K562 (cell line): ENCODE data around the gene CD22. TPM values are rescaled to one million over a fixed set of nuclear protein-coding genes. Genes with fewer than 3 reads are reported as not detected.

Experiments used
- ATF6 ChIP-seq: sonication (generic); formaldehyde crosslinking; IDR thresholded peaks from 2 replicates; pipeline ENCODE4 v1.4.0; 2020; ENCODE audit warnings: mild to moderate bottlenecking, missing genetic modification reagents
- BCOR ChIP-seq: fragments of 450-650 bp; IDR thresholded peaks from 2 replicates; pipeline ENCODE4 v1.6.1; 2016
- DMBX1 ChIP-seq: fragments of 250-450 bp; sonication (Bioruptor Pico); IDR thresholded peaks from 2 replicates; pipeline ENCODE4 v1.8.0; 2022; ENCODE audit warnings: inconsistent platforms, mild to moderate bottlenecking, moderate library complexity, borderline replicate concordance
- ELK3 ChIP-seq: fragments of 450-650 bp; formaldehyde crosslinking; IDR thresholded peaks from 2 replicates; pipeline ENCODE4 v1.4.0; 2020; ENCODE audit warnings: mild to moderate bottlenecking
- ETV6 ChIP-seq, 3 experiments: fragments of 150-350 bp in 1 of 3; sonication (generic) in 1 of 3; formaldehyde crosslinking in 1 of 3; IDR thresholded peaks; 2 replicates each; pipeline versions ENCODE4 v1.6.1 to v1.8.0; 2014 to 2022; ENCODE audit warnings: borderline replicate concordance in 2 of 3, low read depth in 2 of 3, antibody characterized with exemption in 1 of 3, low read length in 1 of 3, mild to moderate bottlenecking in 1 of 3, missing genetic modification reagents in 1 of 3
- FOXP1 ChIP-seq: sonication (generic); formaldehyde crosslinking; IDR thresholded peaks from 2 replicates; pipeline ENCODE4 v1.8.0; 2022; ENCODE audit warnings: mild to moderate bottlenecking, missing genetic modification reagents
- MLLT1 ChIP-seq, 2 experiments: fragments of 450-650 bp; IDR thresholded peaks; 2 replicates each; pipeline ENCODE4 v1.6.1; 2016
- POLR2AphosphoS2 ChIP-seq: IDR thresholded peaks from 2 replicates; pipeline ENCODE4 v1.6.1; 2012; ENCODE audit warnings: low read length, improper control_type of control experiment
- SAFB2 ChIP-seq: fragments of 200-400 bp; formaldehyde crosslinking; IDR thresholded peaks from 2 replicates; pipeline ENCODE4 v1.6.1; 2018; ENCODE audit warnings: borderline replicate concordance, low read length, low read depth, moderate library complexity; ENCODE audit not compliant: severe bottlenecking
- TSC22D4 ChIP-seq: fragments of 450-650 bp; IDR thresholded peaks from 2 replicates; pipeline ENCODE4 v1.6.1; 2016; ENCODE audit warnings: missing genetic modification characterization, missing biosample characterization, control low read depth
- ZBTB26 ChIP-seq: fragments of 450-650 bp; formaldehyde crosslinking; IDR thresholded peaks from 2 replicates; pipeline ENCODE4 v1.4.0; 2022; ENCODE audit warnings: missing genetic modification characterization
- ZKSCAN8 ChIP-seq: fragments of 200-800 bp; sonication (Bioruptor generic); IDR thresholded peaks from 2 replicates; pipeline ENCODE4 v1.6.1; 2016; ENCODE audit warnings: missing genetic modification characterization, missing compliant biosample characterization
- ZNF134 ChIP-seq: fragments of 250-450 bp; sonication (Bioruptor Pico); conservative IDR thresholded peaks from 2 replicates; pipeline ENCODE4 v1.4.0; 2020
- ZNF239 ChIP-seq: fragments of 250-450 bp; sonication (Bioruptor Pico); IDR thresholded peaks from 2 replicates; pipeline ENCODE4 v1.4.0; 2020; ENCODE audit warnings: mild to moderate bottlenecking
- polyA plus RNA-seq, 8 experiments: library from polyadenylated mRNA; depleted of rRNA in 4 of 8; stranded (reverse) in 5 of 8; unstranded in 3 of 8; fragments of >200 nt; fragmentation: Nextera tagmentation in 2 of 8; fragmentation: Illumina TruSeq in 1 of 8; extraction: Ambion mirVana in 2 of 8; extraction: Trizol in 1 of 8; gene quantifications; 2 replicates each; pipeline versions ENCODE4 v1.2.1 to v1.2.3, GENCODE V29; 2011 to 2014; ENCODE audit warnings: inconsistent platforms in 1 of 8, missing spikeins in 1 of 8
- total RNA-seq, 7 experiments: library from RNA; depleted of rRNA in 6 of 7; stranded (reverse); fragments of >200 nt in 6 of 7; fragmentation: Illumina TruSeq in 2 of 7; extraction: Trizol in 2 of 7; gene quantifications; 2 replicates each; pipeline versions ENCODE4 v1.2.1 to v1.2.3, GENCODE V29; 2011 to 2021; ENCODE audit warnings: low replicate concordance in 1 of 7

CD22 gene
- total and polyA plus RNA-seq, 9 of the 15 experiments (the other 6 are each of a cell fraction or from before 2014, with no cell fraction given) = 0.29 to 5.0 (median 3.5) TPM

GRCh38 chr19:35298561-35298972 lies 30.4 kb upstream of the CD22 start (continued):
- TF ChIP-seq ATF6 (CRISPR knock-in tag) = no peak
- no peak for TF ChIP-seq SAFB2
- 0 out of 2 replicates have a peak, but pooled peaks have one; percentile 6 for TF ChIP-seq TSC22D4
- TF ChIP-seq POLR2AphosphoS2 = no peak
- TF ChIP-seq ZBTB26 (CRISPR knock-in tag) = 0 out of 2 replicates have a peak, but pooled peaks have one; percentile 56
- TF ChIP-seq MLLT1 (IDR thresholded peaks at IDR 0.05) = peak; percentile 42 to 72; a peak in 1 of 4 replicates
- TF ChIP-seq BCOR = no peak; the same call in 1 of the 2 replicates
- TF ChIP-seq ELK3 (CRISPR knock-in tag) = no peak
- no peak for TF ChIP-seq ETV6 (IDR thresholded peaks at IDR 0.05; ENCODE audit: borderline replicate concordance in 1 of 2, low read depth in 2 of 2, low read length in 1 of 2)
- TF ChIP-seq ETV6 (CRISPR knock-in tag; IDR thresholded peaks at IDR 0.05; ENCODE audit: borderline replicate concordance) = no peak
- no peak for TF ChIP-seq DMBX1 (CRISPR knock-in tag)
- TF ChIP-seq FOXP1 (CRISPR knock-in tag) = no peak
- no peak for TF ChIP-seq ZKSCAN8 (CRISPR knock-in tag)
- no peak for TF ChIP-seq ZNF239 (CRISPR knock-in tag)
- TF ChIP-seq ZNF134 = no peak
- TF ChIP-seq, all 486 proteins: peak for 12
